Measurements from ENCODE around the gene SCFD2.

SCFD2 gene

DNA sequence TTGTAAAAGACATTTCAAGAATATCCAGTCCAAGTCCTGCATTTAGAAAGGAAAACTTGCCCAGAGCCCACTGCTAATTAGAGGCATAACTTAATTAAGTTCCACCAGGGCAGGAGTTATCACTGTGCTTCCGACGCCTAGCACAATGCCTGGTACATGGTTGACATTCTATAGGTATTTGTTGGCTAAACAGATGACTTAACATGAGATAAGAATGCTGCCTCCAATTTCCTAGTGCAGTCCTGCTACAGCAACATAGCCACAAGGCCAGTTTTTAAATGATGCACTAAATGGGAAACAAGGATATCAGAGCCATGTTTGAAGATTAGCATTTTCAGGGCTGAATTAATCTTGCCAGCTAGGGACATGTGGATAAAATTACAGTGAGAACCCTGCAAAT, 339.6 kb downstream of the SCFD2 start:
- no peak overlapping the region for H3K4me3 ChIP-seq (ENCODE audit: insufficient read length, low read depth)

DNA sequence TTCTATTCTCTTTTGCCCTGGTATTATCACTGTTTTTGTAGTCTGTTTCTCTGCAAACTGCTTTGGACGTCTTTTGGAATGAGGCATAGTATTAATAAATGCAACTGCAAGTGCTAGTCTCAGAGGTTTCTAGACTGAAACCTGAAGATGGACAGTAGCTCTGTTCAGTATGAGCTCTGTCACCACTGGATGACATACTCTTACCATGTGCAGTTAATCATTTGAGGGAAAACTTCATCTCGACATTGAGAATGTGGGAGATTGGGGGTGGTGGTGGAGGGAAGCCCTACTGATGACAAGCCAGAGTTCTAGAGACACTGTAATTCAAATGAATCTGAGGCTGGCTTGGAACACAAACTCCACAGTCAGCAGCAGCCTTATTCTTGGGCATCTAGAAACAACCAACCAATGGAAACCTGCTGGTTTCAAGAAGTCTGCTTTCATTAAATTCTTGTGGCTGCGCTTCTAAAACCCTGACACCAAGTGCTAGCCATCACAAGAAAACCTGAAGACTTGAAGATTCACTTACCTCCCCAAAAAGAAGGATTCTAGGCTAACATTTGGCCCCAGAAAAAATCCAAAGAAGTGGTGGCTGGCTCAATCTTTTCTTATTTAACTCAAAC, 342.1 kb downstream of the SCFD2 start:
- H3K9ac ChIP-seq (ENCODE audit: insufficient read length, low read depth), result no peak overlapping the region
- H3K36me3 ChIP-seq (ENCODE audit: insufficient read depth, insufficient read length, low read length), result no peaks in the 10 kb centered on the region
- no peaks in the 10 kb centered on the region for H3K9me3 ChIP-seq (ENCODE audit: insufficient read depth, low read length)
- H3K4me3 ChIP-seq (ENCODE audit: insufficient read length, low read depth), result no peak overlapping the region
- TF ChIP-seq SUZ12 (IDR thresholded peaks at IDR 0.05; ENCODE audit: extremely low read depth, insufficient read depth, insufficient read length), result no peak
- TF ChIP-seq ZNF274 (IDR thresholded peaks at IDR 0.05; ENCODE audit: low read depth, low read length), result no peak
- no peak for TF ChIP-seq YY1 (IDR thresholded peaks at IDR 0.05; ENCODE audit: insufficient read depth, insufficient read length)
- no peaks in the 10 kb centered on the region for H3K27me3 ChIP-seq (ENCODE audit: insufficient read depth, insufficient read length)
- no peak for DNase-seq (ENCODE audit: low read depth, low spot score)
- H3K4me1 ChIP-seq (ENCODE audit: insufficient read depth, insufficient read length), result no peaks in the 10 kb centered on the region

More for the DNA sequence above, 339.6 kb downstream of the SCFD2 start:
- DNase-seq (ENCODE audit: low read depth, low spot score), result no peak
- Histone ChIP-seq H3K9me3 (ENCODE audit: insufficient read depth, low read length) (no peaks in the 10 kb centered on the region), H3K4me1 (ENCODE audit: insufficient read depth, insufficient read length) (no peaks in the 10 kb centered on the region), H3K9ac (ENCODE audit: insufficient read length, low read depth) (no peak overlapping the region), H3K27me3 (ENCODE audit: insufficient read depth, insufficient read length) (no peaks in the 10 kb centered on the region), H3K36me3 (ENCODE audit: insufficient read depth, insufficient read length, low read length) (no peaks in the 10 kb centered on the region)
- no peak for TF ChIP-seq YY1 (IDR thresholded peaks at IDR 0.05; ENCODE audit: insufficient read depth, insufficient read length)

DNA sequence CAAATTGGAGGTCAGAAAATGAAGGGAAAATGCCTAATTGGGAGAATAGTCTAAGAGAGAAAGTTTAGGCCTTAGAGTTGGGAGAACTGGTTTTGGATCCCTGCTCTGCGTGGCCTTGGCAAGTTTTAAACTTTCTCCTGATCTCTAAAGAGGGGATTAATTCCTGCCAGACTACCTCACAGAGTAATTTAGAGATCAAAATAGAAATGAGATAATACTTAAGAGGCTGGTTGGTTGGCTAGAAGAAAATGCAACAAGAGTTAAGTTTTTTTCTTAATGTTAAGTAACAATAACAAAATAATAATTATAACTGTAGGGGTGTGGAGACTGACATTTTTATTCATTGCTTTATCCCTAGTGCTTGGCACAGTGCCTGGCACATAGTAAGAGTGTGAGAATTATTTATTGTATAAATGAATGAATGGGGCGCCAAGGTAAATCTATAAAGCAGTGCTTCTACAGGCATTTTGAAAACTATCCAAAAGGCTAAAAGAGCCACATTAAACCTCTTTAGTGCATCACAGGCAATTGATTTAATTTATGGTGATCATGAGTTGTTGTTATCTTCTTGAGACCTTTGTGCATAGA, 343.3 kb downstream of the SCFD2 start:
- H3K4me3 ChIP-seq (ENCODE audit: insufficient read length, low read depth), result no peak overlapping the region
- H3K9me3 ChIP-seq (ENCODE audit: insufficient read depth, low read length), result no peaks in the 10 kb centered on the region
- no peaks in the 10 kb centered on the region for H3K36me3 ChIP-seq (ENCODE audit: insufficient read depth, insufficient read length, low read length)
- TF ChIP-seq YY1 (IDR thresholded peaks at IDR 0.05; ENCODE audit: insufficient read depth, insufficient read length) (no peak), SUZ12 (IDR thresholded peaks at IDR 0.05; ENCODE audit: extremely low read depth, insufficient read depth, insufficient read length) (no peak), ZNF274 (IDR thresholded peaks at IDR 0.05; ENCODE audit: low read depth, low read length) (no peak)
- H3K9ac ChIP-seq (ENCODE audit: insufficient read length, low read depth), result no peak overlapping the region
- H3K27me3 ChIP-seq (ENCODE audit: insufficient read depth, insufficient read length), result no peaks in the 10 kb centered on the region
- DNase-seq (ENCODE audit: low read depth, low spot score), result no peak
- H3K4me1 ChIP-seq (ENCODE audit: insufficient read depth, insufficient read length), result no peaks in the 10 kb centered on the region

DNA sequence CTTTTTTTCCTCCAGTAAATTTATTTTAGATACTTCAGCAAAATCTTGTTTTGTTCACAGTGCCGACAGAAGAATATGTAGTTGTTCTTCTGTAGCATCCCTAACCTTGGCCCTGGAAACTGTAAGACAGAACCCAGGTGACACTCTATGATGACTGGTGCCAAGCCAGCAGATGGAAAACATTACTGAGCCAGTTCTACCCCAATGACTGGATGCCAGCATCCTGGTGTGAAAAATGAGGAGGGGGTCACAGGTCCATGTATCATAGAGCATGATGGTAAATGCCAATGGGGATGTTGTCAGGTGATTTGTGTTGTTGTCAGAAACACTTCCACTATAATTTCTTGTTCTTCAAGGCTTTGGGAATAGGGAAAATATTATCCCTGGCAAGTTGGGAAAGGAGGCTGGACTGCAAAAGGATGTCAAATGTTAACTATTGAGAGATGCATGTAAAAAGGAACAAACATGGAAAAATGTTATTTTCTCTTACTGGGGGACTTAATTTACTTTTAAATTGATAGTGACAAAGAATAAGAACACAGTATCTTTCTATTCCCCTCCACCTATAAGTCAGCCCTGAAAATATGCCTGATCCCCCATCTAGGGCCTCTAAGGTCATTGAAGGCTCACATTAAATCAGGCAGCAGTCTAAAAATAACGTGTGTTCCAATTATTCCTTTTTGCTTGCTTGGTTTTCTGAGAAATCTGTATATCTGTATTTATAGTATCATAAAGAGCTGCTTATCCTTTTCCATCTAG, 343.9 kb downstream of the SCFD2 start:
- TF ChIP-seq SUZ12 (IDR thresholded peaks at IDR 0.05; ENCODE audit: extremely low read depth, insufficient read depth, insufficient read length) (no peak), ZNF274 (IDR thresholded peaks at IDR 0.05; ENCODE audit: low read depth, low read length) (no peak), YY1 (IDR thresholded peaks at IDR 0.05; ENCODE audit: insufficient read depth, insufficient read length) (no peak)
- H3K9ac ChIP-seq (ENCODE audit: insufficient read length, low read depth), result no peak overlapping the region

DNA sequence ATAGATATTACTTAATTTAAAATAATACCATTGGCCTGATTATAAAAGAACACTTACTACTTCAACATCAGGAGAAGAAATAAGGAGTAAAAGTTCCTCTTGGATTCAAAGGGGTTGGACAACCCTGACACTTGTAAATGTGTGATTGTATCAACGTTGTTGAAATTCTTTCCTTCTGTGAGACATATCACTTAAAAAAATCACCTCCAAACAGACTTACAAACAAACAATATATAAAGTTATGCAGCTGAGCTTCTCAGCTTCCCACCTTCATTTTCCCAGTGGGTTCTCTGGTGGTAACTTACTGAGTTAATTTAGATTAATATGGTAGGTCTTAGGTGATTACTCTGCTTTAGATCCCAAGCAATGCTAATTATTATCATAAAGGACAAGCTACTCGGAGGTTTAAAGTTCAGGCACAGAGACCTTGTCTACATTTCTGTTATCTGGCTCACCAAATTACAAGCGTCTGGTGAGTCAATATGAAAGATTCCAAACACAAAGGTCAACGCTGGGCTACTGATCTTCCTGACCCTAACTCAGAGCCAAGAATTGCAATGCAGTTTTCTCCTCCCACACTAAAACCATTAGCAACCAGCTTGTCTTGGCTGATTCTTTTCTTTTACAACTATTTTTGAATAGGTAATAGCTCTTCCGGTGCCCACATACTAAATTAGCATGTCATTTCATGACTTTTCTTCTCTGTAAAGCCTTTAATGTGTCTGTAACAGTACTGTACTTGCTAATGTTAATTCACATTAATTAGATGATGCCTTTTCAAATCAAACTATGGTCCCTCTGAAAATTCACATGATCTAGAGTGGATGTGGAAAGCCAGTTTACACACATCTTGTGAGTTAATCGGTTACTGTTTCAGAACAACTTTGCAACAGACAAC, 346.1 kb downstream of the SCFD2 start:
- H3K27me3 ChIP-seq (ENCODE audit: insufficient read depth, insufficient read length), result no peaks in the 10 kb centered on the region
- no peak for TF ChIP-seq SUZ12 (IDR thresholded peaks at IDR 0.05; ENCODE audit: extremely low read depth, insufficient read depth, insufficient read length)
- H3K36me3 ChIP-seq (ENCODE audit: insufficient read depth, insufficient read length, low read length), result no peaks in the 10 kb centered on the region
- no peaks in the 10 kb centered on the region for H3K9me3 ChIP-seq (ENCODE audit: insufficient read depth, low read length)
- H3K4me1 ChIP-seq (ENCODE audit: insufficient read depth, insufficient read length), result no peaks in the 10 kb centered on the region
- no peak for DNase-seq (ENCODE audit: low read depth, low spot score)
- no peak overlapping the region for H3K9ac ChIP-seq (ENCODE audit: insufficient read length, low read depth)
- H3K4me3 ChIP-seq (ENCODE audit: insufficient read length, low read depth), result no peak overlapping the region

More for the DNA sequence above, 343.9 kb downstream of the SCFD2 start:
- Histone ChIP-seq H3K36me3 (ENCODE audit: insufficient read depth, insufficient read length, low read length) (no peaks in the 10 kb centered on the region), H3K9me3 (ENCODE audit: insufficient read depth, low read length) (no peaks in the 10 kb centered on the region), H3K4me3 (ENCODE audit: insufficient read length, low read depth) (no peak overlapping the region), H3K4me1 (ENCODE audit: insufficient read depth, insufficient read length) (no peaks in the 10 kb centered on the region), H3K27me3 (ENCODE audit: insufficient read depth, insufficient read length) (no peaks in the 10 kb centered on the region)
- DNase-seq (ENCODE audit: low read depth, low spot score), result no peak

DNA sequence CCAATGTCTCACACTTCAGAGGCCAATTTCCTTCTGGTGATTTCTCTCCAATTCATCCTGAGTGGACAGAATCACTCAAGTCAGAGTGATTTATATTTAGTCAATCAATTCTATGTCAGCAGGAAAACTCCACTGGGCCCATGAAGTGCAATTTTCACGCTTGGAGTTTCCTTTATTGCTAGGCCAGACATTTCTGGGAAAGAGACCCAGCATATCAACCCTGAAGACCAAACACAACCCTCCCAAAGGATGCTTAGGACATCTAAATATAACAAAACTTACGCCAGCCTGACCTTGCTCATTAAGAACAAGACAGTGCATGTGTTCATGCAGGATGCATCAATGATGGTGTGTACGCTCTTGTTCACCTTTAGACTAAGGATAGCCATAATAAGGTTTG, 347.4 kb downstream of the SCFD2 start:
- Histone ChIP-seq H3K4me3 (ENCODE audit: insufficient read length, low read depth) (no peak overlapping the region), H3K36me3 (ENCODE audit: insufficient read depth, insufficient read length, low read length) (no peaks in the 10 kb centered on the region), H3K4me1 (ENCODE audit: insufficient read depth, insufficient read length) (no peaks in the 10 kb centered on the region), H3K9ac (ENCODE audit: insufficient read length, low read depth) (no peak overlapping the region), H3K27me3 (ENCODE audit: insufficient read depth, insufficient read length) (no peaks in the 10 kb centered on the region), H3K9me3 (ENCODE audit: insufficient read depth, low read length) (no peaks in the 10 kb centered on the region)
- DNase-seq (ENCODE audit: low read depth, low spot score), result no peak
- TF ChIP-seq YY1 (IDR thresholded peaks at IDR 0.05; ENCODE audit: insufficient read depth, insufficient read length) (no peak), ZNF274 (IDR thresholded peaks at IDR 0.05; ENCODE audit: low read depth, low read length) (no peak), SUZ12 (IDR thresholded peaks at IDR 0.05; ENCODE audit: extremely low read depth, insufficient read depth, insufficient read length) (no peak)
